HG02884 (cell line): ENCODE results near the gene FBXO4.
"Not testable (repeated sequence)": the region's sequence is repeated elsewhere in the genome, so short reads cannot be mapped to it uniquely, and the experiment has no call there.

Experiments
- ATAC-seq: cut with Tn5 transposase; IDR thresholded peaks from one replicate; pipeline ENCODE4 v1.9.1; 2021; ENCODE audit warnings: mild to moderate bottlenecking, moderate library complexity; ENCODE audit not compliant: unreplicated experiment

The FBXO4 gene

DNA sequence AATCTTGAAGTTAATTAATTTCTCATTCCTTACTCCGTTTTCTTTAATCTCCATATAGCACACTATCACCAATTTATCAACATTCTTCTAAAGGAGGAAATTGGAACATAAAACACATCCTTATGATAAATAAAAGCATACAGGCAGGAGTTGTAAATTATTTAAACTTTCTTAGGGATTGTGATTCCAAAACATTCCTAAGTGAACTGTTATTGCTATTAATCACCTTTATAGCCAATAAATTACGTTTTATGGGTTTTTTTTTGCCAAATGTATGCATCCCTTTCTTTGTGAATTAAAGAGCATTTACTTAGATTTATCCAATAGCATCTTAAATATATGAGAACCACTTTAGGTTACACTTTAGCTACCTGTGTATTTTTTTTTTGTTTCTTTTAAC is 55.3 kb downstream of the FBXO4 start:
- no peak for ATAC-seq

DNA sequence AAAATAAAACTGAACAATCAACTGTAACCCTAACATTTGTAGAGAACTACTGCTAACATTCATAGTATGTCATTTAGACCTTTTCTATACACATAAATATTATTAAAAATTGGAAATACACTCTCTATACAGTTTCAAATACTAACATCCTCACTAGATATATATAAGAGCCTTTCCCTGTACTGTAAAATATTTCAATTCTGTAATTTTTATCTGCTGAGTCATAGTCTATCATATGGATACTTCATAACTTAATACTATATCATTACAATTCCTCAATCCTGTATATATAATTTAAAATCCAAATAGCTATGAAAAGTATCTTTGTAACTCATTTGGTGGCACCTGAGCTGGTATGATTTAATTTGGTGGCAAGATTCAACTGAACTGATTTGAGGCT is 55.8 kb downstream of the FBXO4 start:
- no peak for ATAC-seq

DNA sequence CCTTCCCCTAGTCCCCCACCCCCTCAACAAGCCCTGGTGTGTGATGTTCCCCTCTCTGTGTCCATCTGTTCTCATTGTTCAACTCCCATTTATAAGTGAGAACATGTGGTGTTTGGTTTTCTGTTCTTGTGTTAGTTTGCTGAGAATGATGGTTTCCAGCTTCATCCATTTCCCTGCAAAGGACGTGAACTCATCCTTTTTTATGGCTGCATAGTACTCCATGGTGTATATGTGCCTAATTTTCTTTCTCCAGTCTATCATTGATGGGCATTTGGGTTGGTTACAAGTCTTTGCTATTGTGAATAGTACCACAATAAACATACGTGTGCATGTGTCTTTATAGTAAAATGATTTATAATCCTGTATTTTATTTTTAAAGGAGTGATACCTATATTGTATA is 57.8 kb downstream of the FBXO4 start:
- not testable (repeated sequence) for ATAC-seq

DNA sequence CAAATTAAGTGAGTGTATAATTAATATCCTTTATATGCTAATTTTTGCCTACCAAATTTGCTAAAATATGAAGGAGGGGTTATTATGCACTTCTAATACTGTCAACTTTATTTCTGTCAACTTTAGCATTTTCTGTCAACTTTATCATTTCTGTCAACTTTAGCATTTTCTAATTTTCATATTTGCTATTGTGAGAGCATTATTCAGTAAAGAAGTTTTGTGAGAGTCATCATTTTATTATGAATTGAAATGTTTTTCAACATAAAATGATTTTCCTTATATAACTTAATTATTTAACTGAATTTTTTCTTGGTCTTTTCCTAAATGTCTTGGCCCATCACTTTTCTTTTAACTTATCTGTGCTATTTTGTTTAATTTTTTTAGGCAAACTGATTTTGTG is 58.2 kb downstream of the FBXO4 start:
- no peak for ATAC-seq

DNA sequence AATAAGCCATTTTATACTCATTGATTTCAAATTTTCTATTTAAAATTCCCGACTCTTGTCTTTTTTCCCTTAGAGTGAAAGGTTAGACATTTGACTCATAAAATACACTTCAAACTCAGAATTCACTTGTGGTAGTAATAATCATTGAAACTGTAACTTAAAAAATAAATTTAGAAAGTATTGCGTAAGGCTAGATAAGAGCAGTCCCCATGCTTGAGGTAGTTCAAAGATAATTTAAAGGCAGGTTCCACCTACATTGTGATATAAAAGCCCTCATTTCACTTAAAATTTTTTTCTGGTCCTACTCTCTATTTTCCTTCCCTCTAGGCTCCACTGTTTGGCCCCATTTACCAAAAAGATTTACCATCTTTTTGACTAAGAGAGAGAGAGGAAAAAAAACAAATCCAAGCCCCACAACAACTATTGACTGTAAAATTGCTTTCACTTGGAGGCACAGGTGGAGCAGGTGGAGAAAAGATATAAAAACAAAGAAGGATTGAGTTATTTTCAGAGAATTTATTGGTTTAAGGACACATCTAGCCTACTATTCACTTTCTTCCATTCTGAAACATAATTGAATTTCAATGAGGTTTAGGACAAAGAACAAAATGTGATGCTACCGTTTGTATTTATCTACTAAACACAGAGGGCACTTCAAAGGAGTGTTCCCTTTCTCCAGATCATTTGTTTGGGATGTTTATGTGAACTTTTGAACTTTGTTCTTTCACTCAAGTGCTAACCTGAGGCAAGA is 61.0 kb downstream of the FBXO4 start:
- no peak for ATAC-seq
